DOHH2 (cell line): ENCODE measurements around the gene STRADA.

Experiments
- H3F3A ChIP-seq: fragments of 200-600 bp; sonication (generic), shearing (Covaris generic); 2 replicates; pipeline ENCODE4 v1.6.0; 2016; ENCODE audit warnings: antibody characterized with exemption, mild to moderate bottlenecking; ENCODE audit not compliant: control insufficient read depth, insufficient read depth
- H3K27ac ChIP-seq: fragments of 200-600 bp; sonication (generic); 2 replicates; pipeline ENCODE4 v1.5.1; 2014; ENCODE audit warnings: low read depth, mild to moderate bottlenecking, low read length, moderate library complexity
- H3K27me3 ChIP-seq: fragments of 200-600 bp; sonication (generic); 2 replicates; pipeline ENCODE4 v1.6.1; 2014; ENCODE audit warnings: mild to moderate bottlenecking, low read length, mixed read lengths; ENCODE audit not compliant: control insufficient read depth
- H3K36me3 ChIP-seq: fragments of 200-600 bp; sonication (generic); 2 replicates; pipeline ENCODE4 v1.6.1; 2014; ENCODE audit warnings: mild to moderate bottlenecking, low read length, moderate library complexity, mixed read lengths; ENCODE audit not compliant: control insufficient read depth
- H3K4me1 ChIP-seq: fragments of 200-600 bp; sonication (generic); 2 replicates; pipeline ENCODE4 v1.6.1; 2014; ENCODE audit warnings: mild to moderate bottlenecking, low read length, mixed read lengths; ENCODE audit not compliant: control insufficient read depth
- H3K4me2 ChIP-seq: fragments of 200-600 bp; sonication (generic); 2 replicates; pipeline ENCODE4 v1.6.0; 2014; ENCODE audit warnings: mild to moderate bottlenecking, low read length, moderate library complexity
- H3K4me3 ChIP-seq: fragments of 200-600 bp; sonication (generic); 2 replicates; pipeline ENCODE4 v1.5.1; 2014; ENCODE audit warnings: mild to moderate bottlenecking, low read length, mixed read lengths
- H3K79me2 ChIP-seq: fragments of 200-600 bp; sonication (generic); 2 replicates; pipeline ENCODE4 v1.6.1; 2014; ENCODE audit warnings: mild to moderate bottlenecking, low read length, mixed read lengths; ENCODE audit not compliant: control insufficient read depth
- H3K9me2 ChIP-seq: fragments of 200-600 bp; sonication (generic); replicated peaks from 2 replicates; pipeline ENCODE4 v1.6.1; 2014; ENCODE audit warnings: mild to moderate bottlenecking, low read length, mixed read lengths; ENCODE audit not compliant: control insufficient read depth
- H3K9me3 ChIP-seq: fragments of 200-600 bp; sonication (generic); 2 replicates; pipeline ENCODE4 v1.6.1; 2014; ENCODE audit warnings: antibody characterized with exemption, low read length, mixed read lengths; ENCODE audit not compliant: control insufficient read depth, insufficient read depth
- H4K20me1 ChIP-seq: fragments of 200-600 bp; sonication (generic); 2 replicates; pipeline ENCODE4 v1.6.0; 2014; ENCODE audit warnings: low read depth, mild to moderate bottlenecking, antibody characterized with exemption, low read length, moderate library complexity; ENCODE audit not compliant: control insufficient read depth, insufficient read depth
- CTCF ChIP-seq: fragments of 200-600 bp; sonication (generic); IDR thresholded peaks from one replicate; pipeline ENCODE4 v1.5.1; 2014; ENCODE audit warnings: antibody characterized with exemption, mild to moderate bottlenecking, low read depth, low read length; ENCODE audit not compliant: poor library complexity, severe bottlenecking
- EZH2phosphoT487 ChIP-seq: fragments of 200-600 bp; sonication (generic); IDR thresholded peaks from 2 replicates; pipeline ENCODE4 v1.6.1; 2017; ENCODE audit warnings: borderline replicate concordance, mild to moderate bottlenecking, antibody characterized with exemption, low read length, moderate library complexity, mixed read lengths

The STRADA gene

GRCh38 chr17:63762161-63763078 is 20.8 kb upstream of the STRADA start:
- peaks cover 86% of the 10 kb centered on the region for H3K36me3 ChIP-seq
- H3K27ac ChIP-seq, result no peak overlapping the region
- TF ChIP-seq CTCF (no peak), EZH2phosphoT487 (no peak)
- peaks cover 8% of the 10 kb centered on the region; the same call in 1 of the 2 replicates for H4K20me1 ChIP-seq
- H3K4me2 ChIP-seq, result no peak overlapping the region
- no peaks in the 10 kb centered on the region for H3K4me1 ChIP-seq
- H3K79me2 ChIP-seq, result peaks cover 49% of the 10 kb centered on the region
- H3K9me3 ChIP-seq, result no peaks in the 10 kb centered on the region
- no peaks in the 10 kb centered on the region for H3K9me2 ChIP-seq
- H3K27me3 ChIP-seq, result no peaks in the 10 kb centered on the region
- peaks cover 4% of the 10 kb centered on the region; the same call in 1 of the 2 replicates for H3F3A ChIP-seq
- H3K4me3 ChIP-seq, result no peak overlapping the region

DNA sequence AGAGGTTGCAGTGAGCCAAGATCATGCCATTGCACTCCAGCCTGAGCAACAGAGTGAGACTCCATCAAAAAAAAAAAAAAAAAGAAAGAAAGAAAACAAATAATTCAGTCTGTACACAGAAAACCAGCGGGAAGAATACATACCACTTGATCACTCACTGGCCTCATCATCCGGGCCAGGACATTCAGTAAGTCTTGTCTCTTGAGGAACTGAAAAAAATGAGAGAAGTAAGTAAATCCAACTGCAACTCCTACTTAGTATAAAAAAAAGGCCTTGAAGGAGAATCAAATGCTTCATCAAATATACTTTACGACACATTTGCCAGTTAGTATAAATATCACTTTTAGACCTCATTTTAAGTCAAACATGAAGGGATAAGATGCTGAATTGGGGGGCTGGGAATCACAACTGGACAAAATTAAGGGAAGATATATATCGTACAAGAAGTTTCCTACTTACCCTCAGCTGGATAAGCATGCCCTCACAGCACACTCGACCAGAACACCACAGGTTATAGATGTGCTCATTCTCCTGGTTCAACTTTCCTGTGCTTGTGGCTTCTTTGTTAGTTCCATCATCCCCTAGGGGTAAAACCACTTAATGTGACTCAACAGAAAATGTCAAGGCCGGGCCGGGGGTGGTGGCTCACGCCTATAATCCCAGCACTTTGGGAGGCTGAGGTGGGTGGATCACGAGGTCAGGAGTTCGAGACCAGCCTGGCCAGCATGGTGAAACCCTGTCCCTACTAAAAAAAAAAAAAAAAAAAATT is 19.4 kb upstream of the STRADA start:
- H3K36me3 ChIP-seq, result peaks cover 86% of the 10 kb centered on the region
- no peak for TF ChIP-seq EZH2phosphoT487
- TF ChIP-seq CTCF, result no peak
- no peaks in the 10 kb centered on the region for H3K27me3 ChIP-seq
- no peak overlapping the region for H3K4me3 ChIP-seq
- peaks cover 4% of the 10 kb centered on the region; the same call in 1 of the 2 replicates for H3F3A ChIP-seq
- no peaks in the 10 kb centered on the region for H3K9me3 ChIP-seq
- H3K4me2 ChIP-seq, result no peak overlapping the region
- H3K27ac ChIP-seq, result no peak overlapping the region
- H3K9me2 ChIP-seq, result no peaks in the 10 kb centered on the region
- no peaks in the 10 kb centered on the region for H3K4me1 ChIP-seq
- H4K20me1 ChIP-seq, result peaks cover 1% of the 10 kb centered on the region; the same call in 1 of the 2 replicates
- H3K79me2 ChIP-seq, result peaks cover 34% of the 10 kb centered on the region

DNA sequence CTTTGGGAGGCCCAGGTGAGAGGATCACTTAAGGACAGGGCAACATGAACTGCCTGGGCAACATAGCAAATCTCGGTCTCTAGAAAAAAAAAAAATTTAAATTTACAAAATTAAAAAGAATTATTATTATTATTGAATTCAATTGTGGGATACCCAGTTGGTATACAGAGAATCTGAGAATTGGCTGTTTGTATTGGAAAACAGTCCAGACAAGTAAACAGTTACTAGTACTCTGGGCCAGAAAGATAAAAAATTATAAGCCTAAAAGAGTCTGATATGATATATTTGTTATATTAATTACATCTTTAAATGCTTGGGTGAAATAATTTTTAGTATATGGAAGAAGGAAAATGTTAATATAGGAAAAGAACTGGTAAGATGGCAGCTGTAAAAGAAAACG is 16.8 kb upstream of the STRADA start:
- H4K20me1 ChIP-seq, result no peaks in the 10 kb centered on the region
- H3K4me1 ChIP-seq, result no peaks in the 10 kb centered on the region
- no peaks in the 10 kb centered on the region for H3K9me2 ChIP-seq
- H3K27me3 ChIP-seq, result no peaks in the 10 kb centered on the region
- no peak overlapping the region for H3K4me3 ChIP-seq
- no peak overlapping the region for H3K27ac ChIP-seq
- peaks cover 88% of the 10 kb centered on the region for H3K36me3 ChIP-seq
- H3K9me3 ChIP-seq, result no peaks in the 10 kb centered on the region
- H3K79me2 ChIP-seq, result peaks cover 12% of the 10 kb centered on the region
- no peaks in the 10 kb centered on the region for H3F3A ChIP-seq
- H3K4me2 ChIP-seq, result no peak overlapping the region
- TF ChIP-seq EZH2phosphoT487 (no peak), CTCF (no peak)
